Uterus (tissue), 4 donors: ENCODE data around the gene CDC5L. TPM values are rescaled to one million over a fixed set of nuclear protein-coding genes. Genes with fewer than 3 reads are reported as not detected.

ENCODE experiments used
- DNase-seq, 2 donors: peaks; one replicate each; pipeline ENCODE4 v3.0.0-alpha.2; 2019 to 2020
- H3K27ac ChIP-seq, 2 donors: fragments of 200-600 bp; sonication (generic); 1 replicate in 1 of 2; 2 replicates in 1 of 2; pipeline ENCODE4 v1.5.1; 2016 to 2018
- H3K27me3 ChIP-seq, 2 donors: fragments of 200-600 bp; sonication (generic); one replicate each; pipeline ENCODE4 v1.5.1; 2018 to 2019; ENCODE audit warnings: control low read depth in 1 of 2
- H3K36me3 ChIP-seq, 2 donors: fragments of 200-600 bp; sonication (generic); one replicate each; pipeline ENCODE4 v1.5.1; 2019; ENCODE audit warnings: control low read depth in 1 of 2
- H3K4me1 ChIP-seq, 2 donors: fragments of 200-600 bp; sonication (generic); one replicate each; pipeline ENCODE4 v1.5.1; 2018 to 2019; ENCODE audit warnings: control low read depth in 1 of 2
- H3K4me3 ChIP-seq, 2 donors: fragments of 200-600 bp; sonication (generic); 1 replicate in 1 of 2; 2 replicates in 1 of 2; pipeline ENCODE4 v1.5.1; 2018 to 2019; ENCODE audit warnings: mild to moderate bottlenecking in 1 of 2
- H3K9me3 ChIP-seq, 2 donors: fragments of 200-600 bp; sonication (generic); one replicate each; pipeline ENCODE4 v1.5.1; 2019; ENCODE audit warnings: control low read depth in 1 of 2
- CTCF ChIP-seq, 4 experiments: fragments of 200-600 bp in 2 of 4; fragments of 450-650 bp in 2 of 4; sonication (generic) in 2 of 4; IDR thresholded peaks; one replicate each; pipeline ENCODE4 v1.5.1; 2016 to 2019; ENCODE audit warnings: antibody characterized with exemption in 4 of 4, mild to moderate bottlenecking in 2 of 4, moderate library complexity in 1 of 4
- POLR2A ChIP-seq, 2 donors: fragments of 450-650 bp; IDR thresholded peaks; one replicate each; pipeline ENCODE4 v1.6.1; 2016; ENCODE audit warnings: antibody characterized with exemption in 2 of 2, mild to moderate bottlenecking in 1 of 2, moderate library complexity in 1 of 2
- intact Hi-C: fragments of 100-400 bp; cut with DNase I; formaldehyde crosslinking; loops from one replicate; pipeline ENCODE4 v1.15.1; 2023; ENCODE audit warnings: low total_unique reads
- total RNA-seq, 4 donors: library from RNA; depleted of rRNA in 3 of 4; stranded (reverse); fragments of >200 nt in 3 of 4; gene quantifications; one replicate each; pipeline versions ENCODE4 v1.1.0 to v1.2.4, GENCODE V29; 2014 to 2023
- donor health status: DM: yes; HTN: yes; CAD: no.

The CDC5L gene
- total RNA-seq, 4 donors from 2014 or later = 8.7 to 42.0 (median 20.0) TPM

GRCh38 chr6:44451803-44452695 lies 64.5 kb downstream of the CDC5L start:
- H3K4me1 ChIP-seq = peaks cover 0 to 5% of the 10 kb centered on the region in 2 donors
- no peaks in the 10 kb centered on the region for H3K27me3 ChIP-seq
- no peaks in the 10 kb centered on the region for H3K9me3 ChIP-seq
- DNase-seq = no peak
- no peak overlapping the region for H3K4me3 ChIP-seq
- no peak for TF ChIP-seq CTCF (IDR thresholded peaks at IDR 0.05)
- no peak for TF ChIP-seq POLR2A (IDR thresholded peaks at IDR 0.05)
- H3K27ac ChIP-seq = no peak overlapping the region
- H3K36me3 ChIP-seq = no peaks in the 10 kb centered on the region
- intact Hi-C loops = no loop called here

GRCh38 chr6:44452725-44453124 lies 65.2 kb downstream of the CDC5L start:
- H3K27me3 ChIP-seq = no peaks in the 10 kb centered on the region
- DNase-seq = no peak
- TF ChIP-seq POLR2A (IDR thresholded peaks at IDR 0.05) (no peak), CTCF (IDR thresholded peaks at IDR 0.05) (no peak)
- intact Hi-C loops = no loop called here
- no peak overlapping the region for H3K27ac ChIP-seq
- no peaks in the 10 kb centered on the region for H3K9me3 ChIP-seq
- no peaks in the 10 kb centered on the region for H3K36me3 ChIP-seq
- no peak overlapping the region for H3K4me3 ChIP-seq
- peaks cover 0 to 5% of the 10 kb centered on the region in 2 donors for H3K4me1 ChIP-seq

GRCh38 chr6:44453146-44453545 lies 65.6 kb downstream of the CDC5L start:
- DNase-seq = no peak
- no peak overlapping the region for H3K27ac ChIP-seq
- no peaks in the 10 kb centered on the region for H3K9me3 ChIP-seq
- H3K4me1 ChIP-seq = peaks cover 0 to 5% of the 10 kb centered on the region in 2 donors
- TF ChIP-seq CTCF (IDR thresholded peaks at IDR 0.05) (no peak), POLR2A (IDR thresholded peaks at IDR 0.05) (no peak)
- no peak overlapping the region for H3K4me3 ChIP-seq
- H3K27me3 ChIP-seq = no peaks in the 10 kb centered on the region
- intact Hi-C loops = no loop called here
- H3K36me3 ChIP-seq = no peaks in the 10 kb centered on the region

GRCh38 chr6:44454198-44454597 lies 66.7 kb downstream of the CDC5L start:
- no peak for TF ChIP-seq POLR2A (IDR thresholded peaks at IDR 0.05)
- no peak for TF ChIP-seq CTCF (IDR thresholded peaks at IDR 0.05)
- no peaks in the 10 kb centered on the region for H3K9me3 ChIP-seq
- H3K4me3 ChIP-seq = no peak overlapping the region
- no peaks in the 10 kb centered on the region for H3K36me3 ChIP-seq
- no peaks in the 10 kb centered on the region for H3K27me3 ChIP-seq
- no peak overlapping the region for H3K27ac ChIP-seq
- DNase-seq = no peak
- H3K4me1 ChIP-seq = peaks cover 0 to 5% of the 10 kb centered on the region in 2 donors
- intact Hi-C loops = no loop called here
